NCI-H226 (cell line): ENCODE data around the gene TLE2.
"Not testable (repeated sequence)": the region's sequence is repeated elsewhere in the genome, so short reads cannot be mapped to it uniquely, and the experiment has no call there.

Source experiments
- DNase-seq: peaks from one replicate; pipeline ENCODE4 v3.0.0-alpha.2; 2015

Gene TLE2

GRCh38 chr19:3012059-3012458, 17.0 kb downstream of the TLE2 start:
- not testable (repeated sequence) for DNase-seq

GRCh38 chr19:3010871-3011270, 18.2 kb downstream of the TLE2 start:
- DNase-seq: no peak

GRCh38 chr19:3008994-3009393, 20.1 kb downstream of the TLE2 start:
- no peak for DNase-seq

GRCh38 chr19:3007975-3008374, 21.1 kb downstream of the TLE2 start:
- DNase-seq: no peak

GRCh38 chr19:3006075-3006767, 22.9 kb downstream of the TLE2 start:
- DNase-seq: no peak

- no peak for DNase-seq
Measured at GRCh38 chr19:3005345-3005744, 23.7 kb downstream of the TLE2 start.

- DNase-seq: no peak
Measured at GRCh38 chr19:3004522-3004921, 24.6 kb downstream of the TLE2 start.

GRCh38 chr19:3003046-3003445, 26.0 kb downstream of the TLE2 start:
- no peak for DNase-seq

- DNase-seq: no peak
Measured at GRCh38 chr19:3001235-3001800, 27.8 kb downstream of the TLE2 start.

GRCh38 chr19:2998642-2999041, 30.4 kb downstream of the TLE2 start:
- DNase-seq: no peak

- no peak for DNase-seq
Measured at GRCh38 chr19:2997720-2998119, 31.4 kb downstream of the TLE2 start.

GRCh38 chr19:2994588-2995131, 34.4 kb downstream of the TLE2 start:
- DNase-seq: no peak

GRCh38 chr19:2993579-2993978, 35.5 kb downstream of the TLE2 start:
- no peak for DNase-seq

GRCh38 chr19:2992958-2993357, 36.1 kb downstream of the TLE2 start:
- DNase-seq: no peak

- DNase-seq: not testable (repeated sequence)
Measured at GRCh38 chr19:2992333-2992732, 36.7 kb downstream of the TLE2 start.

- DNase-seq: no peak
Measured at GRCh38 chr19:2989236-2989946, 39.7 kb downstream of the TLE2 start.

GRCh38 chr19:2988568-2988967, 40.5 kb downstream of the TLE2 start:
- no peak for DNase-seq

- no peak for DNase-seq
Measured at GRCh38 chr19:2987797-2988196, 41.3 kb downstream of the TLE2 start.

GRCh38 chr19:2986951-2987524, 42.0 kb downstream of the TLE2 start:
- no peak for DNase-seq

- DNase-seq: no peak
Measured at GRCh38 chr19:2984215-2984528, 44.9 kb downstream of the TLE2 start.

GRCh38 chr19:2983351-2984214, 45.5 kb downstream of the TLE2 start:
- DNase-seq: peak; percentile 63

- peak; percentile 75 for DNase-seq
Measured at GRCh38 chr19:2982983-2983350, 46.1 kb downstream of the TLE2 start.

- DNase-seq: no peak
Measured at GRCh38 chr19:2982561-2982960, 46.5 kb downstream of the TLE2 start.
